Adrenal gland (tissue), 5 donors: ENCODE data around the gene TSPAN9.

Experiments
- POLR2A ChIP-seq, 2 donors: fragments of 450-650 bp; IDR thresholded peaks; one replicate each; pipeline ENCODE4 v1.6.1; 2017; ENCODE audit warnings: antibody characterized with exemption in 2 of 2, mild to moderate bottlenecking in 2 of 2, moderate library complexity in 1 of 2
- TF ChIP-seq, protein P1 (sequence below), 6 experiments: fragments of 450-650 bp in 4 of 6; fragments of 200-600 bp in 2 of 6; sonication (generic) in 1 of 6; IDR thresholded peaks; 1 replicate in 5 of 6; 2 replicates in 1 of 6; pipeline versions ENCODE4 v1.5.1 to v1.8.0; 2016 to 2021; ENCODE audit warnings: antibody characterized with exemption in 6 of 6, mild to moderate bottlenecking in 2 of 6, moderate library complexity in 1 of 6
- donor health status: DM: no; HTN: no; CAD: no.

- TF ChIP-seq, protein P1, sequence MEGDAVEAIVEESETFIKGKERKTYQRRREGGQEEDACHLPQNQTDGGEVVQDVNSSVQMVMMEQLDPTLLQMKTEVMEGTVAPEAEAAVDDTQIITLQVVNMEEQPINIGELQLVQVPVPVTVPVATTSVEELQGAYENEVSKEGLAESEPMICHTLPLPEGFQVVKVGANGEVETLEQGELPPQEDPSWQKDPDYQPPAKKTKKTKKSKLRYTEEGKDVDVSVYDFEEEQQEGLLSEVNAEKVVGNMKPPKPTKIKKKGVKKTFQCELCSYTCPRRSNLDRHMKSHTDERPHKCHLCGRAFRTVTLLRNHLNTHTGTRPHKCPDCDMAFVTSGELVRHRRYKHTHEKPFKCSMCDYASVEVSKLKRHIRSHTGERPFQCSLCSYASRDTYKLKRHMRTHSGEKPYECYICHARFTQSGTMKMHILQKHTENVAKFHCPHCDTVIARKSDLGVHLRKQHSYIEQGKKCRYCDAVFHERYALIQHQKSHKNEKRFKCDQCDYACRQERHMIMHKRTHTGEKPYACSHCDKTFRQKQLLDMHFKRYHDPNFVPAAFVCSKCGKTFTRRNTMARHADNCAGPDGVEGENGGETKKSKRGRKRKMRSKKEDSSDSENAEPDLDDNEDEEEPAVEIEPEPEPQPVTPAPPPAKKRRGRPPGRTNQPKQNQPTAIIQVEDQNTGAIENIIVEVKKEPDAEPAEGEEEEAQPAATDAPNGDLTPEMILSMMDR (IDR thresholded peaks at IDR 0.05) = no peak
- TF ChIP-seq POLR2A (IDR thresholded peaks at IDR 0.05) = no peak
Measured at GRCh38 chr12:3311027-3311402, 233.8 kb downstream of the TSPAN9 start.
